Gastroesophageal sphincter (tissue), 4 donors: Measurements from ENCODE around the gene RBP3. TPM values are rescaled to one million over a fixed set of nuclear protein-coding genes. Genes with fewer than 3 reads are reported as not detected.

Experiments
- ATAC-seq: fragments of 150-250 bp; one replicate; pipeline ENCODE4 v1.9.1; 2016; ENCODE audit warnings: mild to moderate bottlenecking, moderate library complexity
- H3K27ac ChIP-seq, 4 donors: fragments of 200-600 bp; sonication (generic) in 3 of 4; 1 replicate in 3 of 4; 2 replicates in 1 of 4; pipeline ENCODE4 v1.5.1; 2016 to 2019
- H3K27me3 ChIP-seq: fragments of 200-600 bp; sonication (generic); one replicate; pipeline ENCODE4 v1.5.1; 2019
- H3K36me3 ChIP-seq, 2 donors: fragments of 200-600 bp; sonication (generic); one replicate each; pipeline ENCODE4 v1.5.1; 2019; ENCODE audit warnings: control low read depth in 1 of 2
- H3K4me1 ChIP-seq, 3 donors: fragments of 200-600 bp; sonication (generic); 1 replicate in 2 of 3; 2 replicates in 1 of 3; pipeline ENCODE4 v1.5.1; 2016 to 2019; ENCODE audit warnings: control low read depth in 2 of 3
- H3K4me3 ChIP-seq, 2 donors: fragments of 200-600 bp; sonication (generic); one replicate each; pipeline ENCODE4 v1.5.1; 2019; ENCODE audit warnings: mild to moderate bottlenecking in 1 of 2, moderate library complexity in 1 of 2
- H3K9me3 ChIP-seq, 3 donors: fragments of 200-600 bp; sonication (generic); one replicate each; pipeline ENCODE4 v1.5.1; 2017 to 2019; ENCODE audit warnings: control low read depth in 2 of 3
- EP300 ChIP-seq: sonication (generic); formaldehyde crosslinking; IDR thresholded peaks from one replicate; pipeline ENCODE4 v1.6.1; 2017; ENCODE audit warnings: antibody characterized with exemption, mild to moderate bottlenecking
- POLR2A ChIP-seq, 2 donors: fragments of 450-650 bp; IDR thresholded peaks; one replicate each; pipeline ENCODE4 v1.6.1; 2017; ENCODE audit warnings: antibody characterized with exemption in 2 of 2, mild to moderate bottlenecking in 2 of 2, moderate library complexity in 1 of 2
- POLR2AphosphoS5 ChIP-seq: sonication (generic); formaldehyde crosslinking; IDR thresholded peaks from one replicate; pipeline ENCODE4 v1.6.1; 2017; ENCODE audit warnings: antibody characterized with exemption
- WGBS, 2 donors: methylation state at CpG; one replicate each; pipeline ENCODE4 v1.1.5; 2018; ENCODE audit warnings: low coverage in 1 of 2; 5-methylcytosine and 5-hydroxymethylcytosine counted together
- total RNA-seq, 4 donors: library from RNA; depleted of rRNA; stranded (reverse); fragments of >200 nt; gene quantifications; one replicate each; pipeline ENCODE4 v1.1.0, GENCODE V29; 2016
- TF ChIP-seq, protein P1 (sequence below), 4 experiments: fragments of 200-600 bp in 2 of 4; fragments of 450-650 bp in 2 of 4; sonication (generic) in 1 of 4; IDR thresholded peaks; one replicate each; pipeline ENCODE4 v1.5.1; 2017 to 2019; ENCODE audit warnings: antibody characterized with exemption in 4 of 4, mild to moderate bottlenecking in 2 of 4, moderate library complexity in 2 of 4

RBP3 gene
- total RNA-seq, 4 donors from 2014 or later, result not detected

DNA sequence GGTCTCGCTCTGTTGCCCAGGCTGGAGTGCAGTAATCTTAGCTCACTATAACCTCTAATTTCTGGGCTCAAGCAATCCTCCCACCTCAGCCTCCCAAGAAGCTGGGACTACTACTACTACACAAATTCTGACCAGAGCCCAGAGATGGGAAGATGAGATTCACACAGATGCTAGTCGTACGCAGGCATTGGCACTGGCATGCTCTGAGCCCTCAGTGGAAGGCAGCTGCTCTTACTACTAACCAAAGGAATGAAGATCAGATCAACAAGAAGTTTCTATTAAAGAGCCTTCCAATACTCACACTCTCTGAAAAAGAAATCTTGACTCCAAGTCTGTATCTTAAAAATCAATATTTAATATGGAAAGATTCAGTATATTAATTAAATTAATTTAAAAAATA is 15.2 kb upstream of the RBP3 start:
- 64 to 100% methylated on average over 1 to 3 of the region's 3 CpGs for WGBS, 2 donors
- Histone ChIP-seq H3K9me3 (no peaks in the 10 kb centered on the region), H3K4me3 (no peak overlapping the region), H3K4me1 (peaks cover 0 to 11% (median 0%) of the 10 kb centered on the region in 3 donors), H3K27ac (no peak overlapping the region), H3K36me3 (no peaks in the 10 kb centered on the region), H3K27me3 (peaks cover 15% of the 10 kb centered on the region)
- TF ChIP-seq, protein P1, sequence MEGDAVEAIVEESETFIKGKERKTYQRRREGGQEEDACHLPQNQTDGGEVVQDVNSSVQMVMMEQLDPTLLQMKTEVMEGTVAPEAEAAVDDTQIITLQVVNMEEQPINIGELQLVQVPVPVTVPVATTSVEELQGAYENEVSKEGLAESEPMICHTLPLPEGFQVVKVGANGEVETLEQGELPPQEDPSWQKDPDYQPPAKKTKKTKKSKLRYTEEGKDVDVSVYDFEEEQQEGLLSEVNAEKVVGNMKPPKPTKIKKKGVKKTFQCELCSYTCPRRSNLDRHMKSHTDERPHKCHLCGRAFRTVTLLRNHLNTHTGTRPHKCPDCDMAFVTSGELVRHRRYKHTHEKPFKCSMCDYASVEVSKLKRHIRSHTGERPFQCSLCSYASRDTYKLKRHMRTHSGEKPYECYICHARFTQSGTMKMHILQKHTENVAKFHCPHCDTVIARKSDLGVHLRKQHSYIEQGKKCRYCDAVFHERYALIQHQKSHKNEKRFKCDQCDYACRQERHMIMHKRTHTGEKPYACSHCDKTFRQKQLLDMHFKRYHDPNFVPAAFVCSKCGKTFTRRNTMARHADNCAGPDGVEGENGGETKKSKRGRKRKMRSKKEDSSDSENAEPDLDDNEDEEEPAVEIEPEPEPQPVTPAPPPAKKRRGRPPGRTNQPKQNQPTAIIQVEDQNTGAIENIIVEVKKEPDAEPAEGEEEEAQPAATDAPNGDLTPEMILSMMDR (IDR thresholded peaks at IDR 0.05), result no peak
- TF ChIP-seq POLR2A (IDR thresholded peaks at IDR 0.05) (no peak), POLR2AphosphoS5 (no peak), EP300 (no peak)
- no peak for ATAC-seq

DNA sequence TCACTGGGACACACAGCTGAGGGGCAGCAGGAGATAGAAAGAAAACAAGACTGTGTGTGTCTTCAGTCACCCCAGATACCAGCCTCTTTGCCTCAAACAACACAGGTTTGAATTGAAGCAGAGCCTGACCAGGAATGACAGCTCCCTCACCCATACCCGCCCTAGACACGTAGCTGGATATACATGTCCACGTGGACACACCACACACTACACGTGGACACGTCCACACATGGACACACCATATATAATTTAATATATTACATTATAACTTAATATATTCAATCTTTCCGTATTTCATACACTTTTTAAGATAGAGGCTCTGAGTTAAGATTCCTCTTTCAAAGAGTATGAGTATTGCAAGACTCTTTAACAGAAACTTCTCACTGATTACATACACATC is 14.6 kb upstream of the RBP3 start:
- Histone ChIP-seq H3K27ac (no peak overlapping the region), H3K4me3 (no peak overlapping the region), H3K27me3 (peaks cover 15% of the 10 kb centered on the region), H3K36me3 (no peaks in the 10 kb centered on the region), H3K4me1 (peaks cover 0 to 11% (median 0%) of the 10 kb centered on the region in 3 donors), H3K9me3 (no peaks in the 10 kb centered on the region)
- WGBS, 2 donors, result 90 to 92% methylated on average over 6 of the region's 6 CpGs
- ATAC-seq, result no peak
- TF ChIP-seq, protein P1 (IDR thresholded peaks at IDR 0.05), result no peak
- no peak for TF ChIP-seq EP300
- TF ChIP-seq POLR2A (IDR thresholded peaks at IDR 0.05), result no peak
- no peak for TF ChIP-seq POLR2AphosphoS5

DNA sequence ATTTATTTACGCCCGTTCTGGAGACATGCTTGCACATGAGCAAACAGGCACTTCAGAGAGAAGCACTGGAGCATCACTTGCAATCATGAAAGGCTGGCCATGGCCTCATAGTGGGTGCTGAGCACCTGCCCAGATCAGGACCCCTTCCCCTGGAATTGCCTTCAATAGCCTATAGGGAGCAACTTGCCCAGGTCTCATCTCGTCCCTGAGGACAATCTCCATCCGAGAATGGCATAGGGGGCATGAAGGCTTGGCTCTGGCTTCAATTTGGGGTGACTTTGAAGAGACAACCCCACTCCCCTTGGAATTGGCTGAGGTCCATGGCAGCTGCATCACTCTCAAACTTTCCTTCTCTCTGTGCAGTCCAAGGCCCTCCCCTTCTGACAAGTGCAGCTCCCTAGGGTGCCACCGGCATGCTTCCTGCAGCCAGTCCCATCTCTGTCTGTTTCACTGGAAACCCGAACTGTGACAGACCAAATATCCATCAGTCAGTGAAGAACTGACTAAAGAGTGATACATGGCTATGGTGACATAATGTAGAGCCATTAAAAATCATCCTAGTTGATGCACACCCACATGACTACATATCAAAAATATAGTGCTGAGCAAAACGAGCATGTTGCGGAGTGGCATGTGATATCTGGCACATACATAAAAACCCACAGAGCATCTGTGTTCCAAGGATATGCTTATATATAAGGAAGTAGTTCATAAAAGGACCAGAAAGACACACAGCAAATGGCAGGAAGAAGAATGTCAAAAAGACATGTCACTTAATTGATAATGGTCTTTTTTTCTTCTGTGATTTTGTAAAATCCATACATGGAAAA is 13.5 kb upstream of the RBP3 start:
- WGBS, 2 donors, result 74 to 87% methylated on average over 4 to 6 of the region's 8 CpGs
- H3K27me3 ChIP-seq, result peaks cover 19% of the 10 kb centered on the region
- H3K4me3 ChIP-seq, result no peak overlapping the region
- H3K27ac ChIP-seq, result no peak overlapping the region
- H3K4me1 ChIP-seq, result peaks cover 0 to 11% (median 0%) of the 10 kb centered on the region in 3 donors
- no peak for ATAC-seq
- H3K9me3 ChIP-seq, result no peaks in the 10 kb centered on the region
- TF ChIP-seq POLR2A (IDR thresholded peaks at IDR 0.05), result no peak
- TF ChIP-seq EP300, result no peak
- TF ChIP-seq POLR2AphosphoS5, result no peak
- TF ChIP-seq, protein P1 (IDR thresholded peaks at IDR 0.05), result no peak
- H3K36me3 ChIP-seq, result no peaks in the 10 kb centered on the region

DNA sequence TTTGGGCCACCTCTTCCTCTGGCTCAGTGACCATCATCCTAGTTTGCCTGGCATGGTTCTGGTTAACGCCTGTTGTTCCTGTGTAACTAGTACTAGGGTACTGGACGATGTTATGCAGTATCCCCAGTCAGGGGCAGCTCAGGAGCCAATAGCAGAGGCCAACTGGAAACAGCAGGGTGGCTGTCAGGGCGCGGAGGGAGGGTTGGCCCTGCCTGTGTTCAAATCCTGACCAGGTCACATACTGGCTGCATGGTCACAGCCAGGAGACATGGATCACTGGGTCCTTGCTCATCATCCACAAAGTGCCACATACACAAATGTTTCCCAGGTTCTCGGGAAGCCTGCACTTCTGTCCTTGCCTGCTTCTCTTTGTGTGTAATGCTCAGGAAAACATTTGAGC is 12.3 kb upstream of the RBP3 start:
- Histone ChIP-seq H3K27ac (no peak overlapping the region), H3K4me3 (no peak overlapping the region), H3K27me3 (peaks cover 22% of the 10 kb centered on the region), H3K36me3 (no peaks in the 10 kb centered on the region), H3K4me1 (peaks cover 0 to 11% (median 0%) of the 10 kb centered on the region in 3 donors), H3K9me3 (no peaks in the 10 kb centered on the region)
- TF ChIP-seq POLR2A (IDR thresholded peaks at IDR 0.05) (no peak), POLR2AphosphoS5 (no peak), EP300 (no peak)
- TF ChIP-seq, protein P1 (IDR thresholded peaks at IDR 0.05), result no peak
- WGBS, 2 donors, result 76% methylated on average over 3 of the region's 5 CpGs; no CpG with 5 or more reads in 1 of the 2 donors
- no peak for ATAC-seq
